SK-N-SH (cell line): ENCODE data around the gene CTRB1. TPM values are rescaled to one million over a fixed set of nuclear protein-coding genes. Genes with fewer than 3 reads are reported as not detected.

ENCODE experiments used
- CTCF ChIA-PET: fragments of 300-600, 350-600 bp; formaldehyde crosslinking; extraction: SDS; loops from one replicate; lab custom pipeline; 2021; lab: Yijun Ruan, JAX
- POLR2A ChIA-PET: fragments of 350-600 bp; sonication (Branson Sonifier 250); formaldehyde crosslinking; extraction: SDS; loops from one replicate; lab custom pipeline; 2020; ENCODE audit warnings: antibody characterized with exemption, inconsistent platforms; lab: Yijun Ruan, JAX
- DNase-seq: peaks from one replicate; pipeline ENCODE4 v3.0.0; 2012
- H2AFZ ChIP-seq: fragments of 200-600 bp; sonication (generic); 2 replicates; pipeline ENCODE4 v1.8.1; 2016; ENCODE audit warnings: antibody characterized with exemption, mild to moderate bottlenecking, low read depth
- H3F3A ChIP-seq: fragments of 200-600 bp; sonication (generic); replicated peaks from 2 replicates; pipeline ENCODE3; 2016; ENCODE audit warnings: antibody characterized with exemption, mild to moderate bottlenecking; ENCODE audit not compliant: insufficient read depth
- H3K27ac ChIP-seq, 2 experiments: fragments of 200-500 bp in 1 of 2; fragments of 200-600 bp in 1 of 2; sonication (Bioruptor generic) in 1 of 2; sonication (generic), shearing (Covaris generic) in 1 of 2; 2 replicates each; pipeline versions ENCODE4 v1.5.1 to v1.6.1; 2014 to 2016; ENCODE audit warnings: low read depth in 2 of 2, inconsistent platforms in 1 of 2, low read length in 1 of 2, mild to moderate bottlenecking in 1 of 2, mixed read lengths in 1 of 2
- H3K27me3 ChIP-seq: fragments of 200-600 bp; sonication (generic), shearing (Covaris generic); 2 replicates; pipeline ENCODE4 v1.6.1; 2016; ENCODE audit warnings: mixed run types; ENCODE audit not compliant: insufficient read depth
- H3K36me3 ChIP-seq, 2 experiments: fragments of 200-500 bp in 1 of 2; fragments of 200-600 bp in 1 of 2; sonication (Bioruptor generic) in 1 of 2; sonication (generic) in 1 of 2; replicated peaks in 1 of 2; 2 replicates each; pipeline versions ENCODE3 to v1.5.1; 2014 to 2016; ENCODE audit warnings: low read length in 1 of 2, mild to moderate bottlenecking in 1 of 2; ENCODE audit not compliant: insufficient read depth in 2 of 2, control insufficient read depth in 1 of 2
- H3K4me1 ChIP-seq, 2 experiments: fragments of 200-500 bp in 1 of 2; fragments of 200-600 bp in 1 of 2; sonication (Bioruptor generic) in 1 of 2; sonication (generic), shearing (Covaris generic) in 1 of 2; 2 replicates each; pipeline versions ENCODE4 v1.5.1 to v1.6.1; 2014 to 2016; ENCODE audit warnings: low read depth in 1 of 2, low read length in 1 of 2, mixed run types in 1 of 2; ENCODE audit not compliant: insufficient read depth in 2 of 2, control insufficient read depth in 1 of 2
- H3K4me2 ChIP-seq: fragments of 200-600 bp; sonication (generic), shearing (Covaris generic); 2 replicates; pipeline ENCODE4 v1.6.1; 2017; ENCODE audit warnings: mixed run types
- H3K4me3 ChIP-seq, 2 experiments: fragments of 200-500 bp in 1 of 2; fragments of 200-600 bp in 1 of 2; sonication (Bioruptor generic) in 1 of 2; sonication (generic), shearing (Covaris generic) in 1 of 2; 2 replicates each; pipeline versions ENCODE4 v1.5.1 to v1.8.1; 2014 to 2016; ENCODE audit warnings: low read depth in 2 of 2, inconsistent platforms in 1 of 2, low read length in 1 of 2, mild to moderate bottlenecking in 1 of 2, mixed read lengths in 1 of 2, moderate library complexity in 1 of 2
- H3K79me2 ChIP-seq: fragments of 200-600 bp; sonication (generic); 2 replicates; pipeline ENCODE4 v1.8.1; 2017; ENCODE audit warnings: mild to moderate bottlenecking; ENCODE audit not compliant: insufficient read depth
- H3K9ac ChIP-seq: fragments of 200-600 bp; sonication (generic); 2 replicates; pipeline ENCODE4 v1.6.1; 2017; ENCODE audit warnings: mixed run types
- H3K9me2 ChIP-seq: fragments of 200-600 bp; sonication (generic); 2 replicates; pipeline ENCODE4 v1.6.1; 2017; ENCODE audit warnings: mixed run types
- H3K9me3 ChIP-seq: fragments of 200-600 bp; sonication (generic); 2 replicates; pipeline ENCODE4 v1.6.1; 2017; ENCODE audit warnings: mixed run types, mild to moderate bottlenecking, moderate library complexity
- H4K20me1 ChIP-seq: fragments of 200-600 bp; sonication (generic); 2 replicates; pipeline ENCODE4 v1.6.1; 2017; ENCODE audit warnings: mild to moderate bottlenecking, mixed run types; ENCODE audit not compliant: insufficient read depth
- CHD2 ChIP-seq: fragments of 150-350 bp; IDR thresholded peaks from 2 replicates; pipeline ENCODE4 v1.6.1; 2018; ENCODE audit warnings: low read length; ENCODE audit not compliant: partially characterized antibody
- EP300 ChIP-seq, 2 experiments: IDR thresholded peaks; 2 replicates each; pipeline versions ENCODE4 v1.4.0 to v1.6.1; 2012; ENCODE audit warnings: borderline replicate concordance in 1 of 2, low read depth in 1 of 2, low read length in 1 of 2
- FOXJ3 ChIP-seq: sonication (generic); formaldehyde crosslinking; IDR thresholded peaks from 2 replicates; pipeline ENCODE4 v1.5.1; 2020; ENCODE audit warnings: mild to moderate bottlenecking, missing genetic modification reagents
- GABPA ChIP-seq: IDR thresholded peaks from 2 replicates; pipeline ENCODE4 v1.4.0; 2012; ENCODE audit warnings: low read depth, mild to moderate bottlenecking
- GATA2 ChIP-seq: sonication (generic); formaldehyde crosslinking; IDR thresholded peaks from 2 replicates; pipeline ENCODE4 v1.5.0; 2020; ENCODE audit warnings: mild to moderate bottlenecking, missing genetic modification reagents
- MAX ChIP-seq: IDR thresholded peaks from 2 replicates; pipeline ENCODE4 v1.4.0; 2012; ENCODE audit warnings: low read depth
- MEF2A ChIP-seq: IDR thresholded peaks from 2 replicates; pipeline ENCODE4 v1.4.0; 2012; ENCODE audit warnings: low read depth, borderline replicate concordance
- MXI1 ChIP-seq: IDR thresholded peaks from 2 replicates; pipeline ENCODE4 v1.6.1; 2012; ENCODE audit warnings: mild to moderate bottlenecking, low read depth, low read length, improper control_type of control experiment
- POLR2AphosphoS5 ChIP-seq: IDR thresholded peaks from 2 replicates; pipeline ENCODE4 v1.6.1; 2012; ENCODE audit warnings: low read depth, low read length
- RAD21 ChIP-seq: IDR thresholded peaks from 2 replicates; pipeline ENCODE4 v1.6.1; 2012; ENCODE audit warnings: mild to moderate bottlenecking, low read length
- RCOR1 ChIP-seq: fragments of 150-350 bp; IDR thresholded peaks from 2 replicates; pipeline ENCODE4 v1.6.1; 2017; ENCODE audit warnings: antibody characterized with exemption, low read length
- REST ChIP-seq: IDR thresholded peaks from 2 replicates; pipeline ENCODE4 v1.6.1; 2012; ENCODE audit warnings: mild to moderate bottlenecking, low read depth, low read length, moderate library complexity
- SIN3A ChIP-seq: IDR thresholded peaks from 2 replicates; pipeline ENCODE4 v1.6.1; 2012; ENCODE audit warnings: low read depth, mild to moderate bottlenecking, low read length, moderate library complexity, borderline replicate concordance
- TCF12 ChIP-seq: IDR thresholded peaks from 2 replicates; pipeline ENCODE4 v1.4.0; 2012
- USF1 ChIP-seq: IDR thresholded peaks from 2 replicates; pipeline ENCODE4 v1.4.0; 2012; ENCODE audit warnings: low read depth, borderline replicate concordance
- WGBS: methylation state at CpG from one replicate; pipeline ENCODE4 v1.1.6; 2017; ENCODE audit warnings: low lambda C conversion rate; 5-methylcytosine and 5-hydroxymethylcytosine counted together
- polyA plus RNA-seq, 3 experiments: library from polyadenylated mRNA; depleted of rRNA; stranded (reverse); fragments of >200 nt; gene quantifications; 2 replicates each; pipeline ENCODE4 v1.2.3, GENCODE V29; 2012
- TF ChIP-seq, protein P1 (sequence below): IDR thresholded peaks from 2 replicates; pipeline ENCODE4 v1.4.0; 2012; ENCODE audit warnings: low read depth, borderline replicate concordance
- TF ChIP-seq, protein P2 (sequence below): fragments of 200-600 bp; sonication (generic); IDR thresholded peaks from 2 replicates; pipeline ENCODE4 v1.6.1; 2017; ENCODE audit warnings: antibody characterized with exemption, mild to moderate bottlenecking, moderate library complexity
- TF ChIP-seq, protein P3 (sequence below): fragments of 150-350 bp; IDR thresholded peaks from 2 replicates; pipeline ENCODE4 v1.6.1; 2017; ENCODE audit warnings: antibody characterized with exemption, low read length, low read depth, borderline replicate concordance

The CTRB1 gene
- polyA plus RNA-seq, 1 of the 3 experiments (the other 2 are of a cell fraction), result not detected

GRCh38 chr16:75219838-75220237, 1.1 kb downstream of the CTRB1 start:
- peak overlapping the region in 1 of 2 experiments; percentile 12; a peak in 1 of 4 replicates for H3K27ac ChIP-seq
- WGBS, result 88% methylated on average over 5 of the region's 5 CpGs
- TF ChIP-seq TCF12 (no peak), RAD21 (no peak), SIN3A (no peak), MEF2A (no peak), POLR2AphosphoS5 (no peak), MXI1 (no peak), FOXJ3 (no peak), MAX (no peak), GABPA (no peak), GATA2 (CRISPR knock-in tag) (no peak), CHD2 (no peak), RCOR1 (no peak), USF1 (no peak), REST (no peak), EP300 (IDR thresholded peaks at IDR 0.05; ENCODE audit: borderline replicate concordance in 1 of 2, low read depth in 1 of 2, low read length in 1 of 2) (no peak)
- TF ChIP-seq, protein P1, sequence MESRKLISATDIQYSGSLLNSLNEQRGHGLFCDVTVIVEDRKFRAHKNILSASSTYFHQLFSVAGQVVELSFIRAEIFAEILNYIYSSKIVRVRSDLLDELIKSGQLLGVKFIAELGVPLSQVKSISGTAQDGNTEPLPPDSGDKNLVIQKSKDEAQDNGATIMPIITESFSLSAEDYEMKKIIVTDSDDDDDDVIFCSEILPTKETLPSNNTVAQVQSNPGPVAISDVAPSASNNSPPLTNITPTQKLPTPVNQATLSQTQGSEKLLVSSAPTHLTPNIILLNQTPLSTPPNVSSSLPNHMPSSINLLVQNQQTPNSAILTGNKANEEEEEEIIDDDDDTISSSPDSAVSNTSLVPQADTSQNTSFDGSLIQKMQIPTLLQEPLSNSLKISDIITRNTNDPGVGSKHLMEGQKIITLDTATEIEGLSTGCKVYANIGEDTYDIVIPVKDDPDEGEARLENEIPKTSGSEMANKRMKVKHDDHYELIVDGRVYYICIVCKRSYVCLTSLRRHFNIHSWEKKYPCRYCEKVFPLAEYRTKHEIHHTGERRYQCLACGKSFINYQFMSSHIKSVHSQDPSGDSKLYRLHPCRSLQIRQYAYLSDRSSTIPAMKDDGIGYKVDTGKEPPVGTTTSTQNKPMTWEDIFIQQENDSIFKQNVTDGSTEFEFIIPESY, result no peak
- TF ChIP-seq, protein P2, sequence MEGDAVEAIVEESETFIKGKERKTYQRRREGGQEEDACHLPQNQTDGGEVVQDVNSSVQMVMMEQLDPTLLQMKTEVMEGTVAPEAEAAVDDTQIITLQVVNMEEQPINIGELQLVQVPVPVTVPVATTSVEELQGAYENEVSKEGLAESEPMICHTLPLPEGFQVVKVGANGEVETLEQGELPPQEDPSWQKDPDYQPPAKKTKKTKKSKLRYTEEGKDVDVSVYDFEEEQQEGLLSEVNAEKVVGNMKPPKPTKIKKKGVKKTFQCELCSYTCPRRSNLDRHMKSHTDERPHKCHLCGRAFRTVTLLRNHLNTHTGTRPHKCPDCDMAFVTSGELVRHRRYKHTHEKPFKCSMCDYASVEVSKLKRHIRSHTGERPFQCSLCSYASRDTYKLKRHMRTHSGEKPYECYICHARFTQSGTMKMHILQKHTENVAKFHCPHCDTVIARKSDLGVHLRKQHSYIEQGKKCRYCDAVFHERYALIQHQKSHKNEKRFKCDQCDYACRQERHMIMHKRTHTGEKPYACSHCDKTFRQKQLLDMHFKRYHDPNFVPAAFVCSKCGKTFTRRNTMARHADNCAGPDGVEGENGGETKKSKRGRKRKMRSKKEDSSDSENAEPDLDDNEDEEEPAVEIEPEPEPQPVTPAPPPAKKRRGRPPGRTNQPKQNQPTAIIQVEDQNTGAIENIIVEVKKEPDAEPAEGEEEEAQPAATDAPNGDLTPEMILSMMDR, result no peak
- TF ChIP-seq, protein P3, sequence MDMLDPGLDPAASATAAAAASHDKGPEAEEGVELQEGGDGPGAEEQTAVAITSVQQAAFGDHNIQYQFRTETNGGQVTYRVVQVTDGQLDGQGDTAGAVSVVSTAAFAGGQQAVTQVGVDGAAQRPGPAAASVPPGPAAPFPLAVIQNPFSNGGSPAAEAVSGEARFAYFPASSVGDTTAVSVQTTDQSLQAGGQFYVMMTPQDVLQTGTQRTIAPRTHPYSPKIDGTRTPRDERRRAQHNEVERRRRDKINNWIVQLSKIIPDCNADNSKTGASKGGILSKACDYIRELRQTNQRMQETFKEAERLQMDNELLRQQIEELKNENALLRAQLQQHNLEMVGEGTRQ, result no peak
- CTCF ChIA-PET, result interaction anchor here (1.5 to 3.8 kb wide), 2 partner anchors 14 to 20 kb away, joined by 6 to 18 read pairs; no protein-coding TSS in a partner anchor
- peaks cover 0 to 6% of the 10 kb centered on the region in 2 experiments; a peak in 1 of 4 replicates for H3K4me1 ChIP-seq
- no peak overlapping the region for H3K4me3 ChIP-seq
- no peaks in the 10 kb centered on the region for H3K79me2 ChIP-seq
- H3K9me2 ChIP-seq, result no peaks in the 10 kb centered on the region
- POLR2A ChIA-PET, result no interaction called here
- DNase-seq, result no peak
- no peaks in the 10 kb centered on the region for H3K27me3 ChIP-seq
- H3K36me3 ChIP-seq, result no peaks in the 10 kb centered on the region
- no peak overlapping the region for H2AFZ ChIP-seq
- H3K4me2 ChIP-seq, result 0 out of 2 replicates have a peak overlapping the region, but pooled peaks have one; percentile 58
- no peaks in the 10 kb centered on the region for H3K9me3 ChIP-seq
- H4K20me1 ChIP-seq, result no peaks in the 10 kb centered on the region
- no peak overlapping the region for H3K9ac ChIP-seq
- H3F3A ChIP-seq, result no peaks in the 10 kb centered on the region
